ENCODE data around the gene GIPC2. TPM values are rescaled to one million over a fixed set of nuclear protein-coding genes. Genes with fewer than 3 reads are reported as not detected.

The GIPC2 gene
- total RNA-seq, 1 experiment from 2014 or later: 0.07 TPM

DNA sequence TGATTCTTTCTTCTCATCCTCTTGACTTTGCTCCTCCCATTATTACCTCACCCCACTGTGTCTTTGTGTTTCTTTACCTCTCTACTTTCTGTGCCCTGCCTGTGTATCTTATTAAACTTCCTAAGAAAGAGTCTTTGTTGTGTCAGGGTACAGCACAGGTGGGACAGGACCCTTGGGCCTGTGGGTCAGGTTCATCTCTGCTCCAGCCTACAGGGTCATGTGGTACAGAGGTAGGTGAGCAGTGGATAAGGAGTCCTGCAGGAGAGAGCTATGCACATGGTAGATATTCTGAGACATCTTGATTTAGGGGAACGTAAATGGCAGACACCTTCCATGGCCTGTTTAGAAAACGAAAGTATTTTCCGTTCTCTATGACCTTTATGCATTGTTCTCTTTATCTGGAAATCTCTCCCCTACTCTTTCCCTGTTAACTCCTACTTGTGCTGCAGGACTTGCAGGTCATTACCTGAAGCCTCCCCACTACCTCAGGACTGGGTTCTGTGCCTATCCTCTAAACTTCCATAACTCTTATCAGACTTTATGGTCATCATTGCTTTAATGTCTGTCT is 9.9 kb downstream of the GIPC2 start:
- TF ChIP-seq EZH2 (IDR thresholded peaks at IDR 0.05) (no peak), SIN3A (IDR thresholded peaks at IDR 0.05; ENCODE audit: low read depth) (no peak), CEBPB (IDR thresholded peaks at IDR 0.05; ENCODE audit: low read depth) (no peak), ZFX (IDR thresholded peaks at IDR 0.05) (no peak), EGR1 (IDR thresholded peaks at IDR 0.05; ENCODE audit: low read depth) (no peak), CBX3 (IDR thresholded peaks at IDR 0.05; ENCODE audit: low read depth) (no peak)
- H3K27ac ChIP-seq (ENCODE audit: low read depth, low read length): no peak overlapping the region
- H3K9me2 ChIP-seq (ENCODE audit: insufficient read depth): no peaks in the 10 kb centered on the region
- ATAC-seq: no peak
- H2AFZ ChIP-seq (ENCODE audit: low read depth, low read length, poor library complexity, severe bottlenecking): no peak overlapping the region
- no TSS peak for BruUV-seq (replicated peaks)
- H3K79me2 ChIP-seq (ENCODE audit: insufficient read depth, low read length): no peaks in the 10 kb centered on the region
- DNase-seq (ENCODE audit: low read depth, low spot score): no peak
- ChIA-PET RAD21 (ENCODE audit: low non-redundant PET in 1 of 2, low total read pairs in 2 of 2, uncharacterized antibody in 2 of 2, unreplicated experiment in 2 of 2) (no interaction called here), CTCF (no interaction called here), POLR2A (interaction anchor here (1.4 kb wide), 1 partner anchor 51 kb away, joined by 3 read pairs; the partner anchor contains the start of gene DNAJB4)
- H3K9me3 ChIP-seq (ENCODE audit: control insufficient read depth in 1 of 2, insufficient read depth in 1 of 2, low read depth in 1 of 2, low read length in 2 of 2): no peaks in the 10 kb centered on the region
- H3K36me3 ChIP-seq (ENCODE audit: control insufficient read depth in 1 of 2, insufficient read depth in 2 of 2, low read length in 2 of 2): no peaks in the 10 kb centered on the region
- H3K4me1 ChIP-seq (ENCODE audit: control insufficient read depth in 1 of 2, insufficient read depth in 2 of 2, low read length in 2 of 2): no peaks in the 10 kb centered on the region
- intact Hi-C loops (cut with micrococcal nuclease): no loop called here
- no peak overlapping the region for H3K4me3 ChIP-seq (replicated peaks in 1 of 2; ENCODE audit: low read depth in 1 of 2, low read length in 2 of 2)
- no peaks in the 10 kb centered on the region for H4K20me1 ChIP-seq (ENCODE audit: insufficient read depth)
- no peak overlapping the region for H3K9ac ChIP-seq (ENCODE audit: low read length)
- H3K27me3 ChIP-seq (ENCODE audit: insufficient read depth, low read length): no peaks in the 10 kb centered on the region
- no peak overlapping the region for H3K4me2 ChIP-seq (ENCODE audit: low read length)

DNA sequence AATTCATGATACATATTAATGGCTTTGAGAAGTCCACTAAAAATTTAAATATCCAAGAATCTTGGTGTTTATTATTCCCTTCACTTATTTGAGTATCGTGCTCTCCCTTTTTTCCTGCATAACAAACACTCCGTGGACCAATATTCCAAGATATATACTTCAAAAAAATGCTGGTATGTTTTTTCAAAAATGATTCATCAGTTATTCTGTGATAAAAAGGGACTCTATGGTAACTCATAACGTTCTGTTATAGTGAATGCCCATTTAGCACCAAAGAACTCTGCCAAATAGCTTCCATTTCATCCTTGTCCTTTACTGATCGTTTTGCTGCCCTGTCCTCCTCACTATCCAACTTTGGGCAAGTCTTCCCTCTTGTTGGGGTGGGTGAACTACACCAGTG is 12.9 kb downstream of the GIPC2 start:
- Histone ChIP-seq H3K9me3 (ENCODE audit: control insufficient read depth in 1 of 2, insufficient read depth in 1 of 2, low read depth in 1 of 2, low read length in 2 of 2) (no peaks in the 10 kb centered on the region), H4K20me1 (ENCODE audit: insufficient read depth) (no peaks in the 10 kb centered on the region), H3K27ac (ENCODE audit: low read depth, low read length) (no peak overlapping the region), H3K27me3 (ENCODE audit: insufficient read depth, low read length) (no peaks in the 10 kb centered on the region), H3K79me2 (ENCODE audit: insufficient read depth, low read length) (no peaks in the 10 kb centered on the region), H3K36me3 (ENCODE audit: control insufficient read depth in 1 of 2, insufficient read depth in 2 of 2, low read length in 2 of 2) (no peaks in the 10 kb centered on the region), H3K9ac (ENCODE audit: low read length) (no peak overlapping the region), H2AFZ (ENCODE audit: low read depth, low read length, poor library complexity, severe bottlenecking) (no peak overlapping the region), H3K4me3 (replicated peaks in 1 of 2; ENCODE audit: low read depth in 1 of 2, low read length in 2 of 2) (no peak overlapping the region), H3K9me2 (ENCODE audit: insufficient read depth) (no peaks in the 10 kb centered on the region), H3K4me2 (ENCODE audit: low read length) (no peak overlapping the region), H3K4me1 (ENCODE audit: control insufficient read depth in 1 of 2, insufficient read depth in 2 of 2, low read length in 2 of 2) (no peaks in the 10 kb centered on the region)
- intact Hi-C loops (cut with micrococcal nuclease): no loop called here
- DNase-seq (ENCODE audit: low read depth, low spot score) (no peak), ATAC-seq (no peak)
- TF ChIP-seq EZH2phosphoT487 (IDR thresholded peaks at IDR 0.05; ENCODE audit: borderline replicate concordance) (no peak), TCF7L2 (IDR thresholded peaks at IDR 0.05; ENCODE audit: borderline replicate concordance, extremely low read depth, insufficient read depth, insufficient read length) (no peak), CBX3 (IDR thresholded peaks at IDR 0.05; ENCODE audit: low read depth) (no peak), EGR1 (IDR thresholded peaks at IDR 0.05; ENCODE audit: low read depth) (no peak), POLR2AphosphoS5 (IDR thresholded peaks at IDR 0.05; ENCODE audit: low read depth, low read length) (no peak), SIN3A (IDR thresholded peaks at IDR 0.05; ENCODE audit: low read depth) (no peak), YY1 (IDR thresholded peaks at IDR 0.05; ENCODE audit: extremely low read depth, insufficient replicate concordance, low read depth, low read length) (no peak), JUND (IDR thresholded peaks at IDR 0.05) (no peak)
- TF ChIP-seq, protein P1, sequence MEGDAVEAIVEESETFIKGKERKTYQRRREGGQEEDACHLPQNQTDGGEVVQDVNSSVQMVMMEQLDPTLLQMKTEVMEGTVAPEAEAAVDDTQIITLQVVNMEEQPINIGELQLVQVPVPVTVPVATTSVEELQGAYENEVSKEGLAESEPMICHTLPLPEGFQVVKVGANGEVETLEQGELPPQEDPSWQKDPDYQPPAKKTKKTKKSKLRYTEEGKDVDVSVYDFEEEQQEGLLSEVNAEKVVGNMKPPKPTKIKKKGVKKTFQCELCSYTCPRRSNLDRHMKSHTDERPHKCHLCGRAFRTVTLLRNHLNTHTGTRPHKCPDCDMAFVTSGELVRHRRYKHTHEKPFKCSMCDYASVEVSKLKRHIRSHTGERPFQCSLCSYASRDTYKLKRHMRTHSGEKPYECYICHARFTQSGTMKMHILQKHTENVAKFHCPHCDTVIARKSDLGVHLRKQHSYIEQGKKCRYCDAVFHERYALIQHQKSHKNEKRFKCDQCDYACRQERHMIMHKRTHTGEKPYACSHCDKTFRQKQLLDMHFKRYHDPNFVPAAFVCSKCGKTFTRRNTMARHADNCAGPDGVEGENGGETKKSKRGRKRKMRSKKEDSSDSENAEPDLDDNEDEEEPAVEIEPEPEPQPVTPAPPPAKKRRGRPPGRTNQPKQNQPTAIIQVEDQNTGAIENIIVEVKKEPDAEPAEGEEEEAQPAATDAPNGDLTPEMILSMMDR (IDR thresholded peaks at IDR 0.05 in 2 of 3, conservative IDR thresholded peaks at IDR 0.05 in 1 of 3; ENCODE audit: borderline replicate concordance in 1 of 3, insufficient read depth in 1 of 3, low read depth in 2 of 3, low read length in 2 of 3): no peak
- CTCF ChIA-PET: no interaction called here
- RAD21 ChIA-PET (ENCODE audit: low non-redundant PET in 1 of 2, low total read pairs in 2 of 2, uncharacterized antibody in 2 of 2, unreplicated experiment in 2 of 2): no interaction called here
- no TSS peak for BruUV-seq (replicated peaks)
- POLR2A ChIA-PET: interaction anchor here (3.1 kb wide), 1 partner anchor 54 kb away, joined by 14 read pairs; the partner anchor contains the start of gene DNAJB4

All from HCT116 (cell line).